Retinal pigment epithelial cell (primary cell): ENCODE results near the gene IFIT2.
A peak's percentile ranks its signal among the peaks of the same experiment; 100 is the strongest.
"Not testable (repeated sequence)": the region's sequence is repeated elsewhere in the genome, so short reads cannot be mapped to it uniquely, and the experiment has no call there.

Source experiments
- DNase-seq: peaks from one replicate; pipeline ENCODE4 v3.0.0-alpha.2; 2010; ENCODE audit warnings: low read depth
- H3K4me3 ChIP-seq: 2 replicates; pipeline ENCODE4 v1.5.1; 2011; ENCODE audit warnings: mild to moderate bottlenecking, low read length, control low read depth, moderate library complexity
- TF ChIP-seq, protein P1 (sequence below): conservative IDR thresholded peaks from 2 replicates; pipeline ENCODE4 v1.5.1; 2011; ENCODE audit warnings: low read depth, low read length, control low read depth, inconsistent platforms

IFIT2 gene

DNA sequence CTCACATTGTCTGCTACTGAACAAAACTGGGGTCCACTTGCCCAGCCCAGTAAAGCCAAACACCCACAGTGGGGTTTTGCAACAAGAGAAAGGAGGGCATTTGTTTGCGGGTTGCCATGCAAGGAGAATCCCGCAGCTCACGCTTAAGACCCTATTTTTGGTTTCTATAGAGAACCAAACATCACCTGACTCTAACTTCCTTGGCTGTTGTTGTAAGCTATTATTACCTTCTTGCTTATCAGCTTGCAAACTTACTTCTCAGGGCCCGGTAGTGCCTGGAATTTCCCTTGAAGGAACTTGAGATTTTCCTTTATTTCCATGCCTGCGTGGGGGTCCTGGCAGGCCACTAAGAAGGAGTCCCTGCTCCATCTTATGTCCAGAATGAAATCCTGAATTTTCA lies 46.6 kb downstream of the IFIT2 start:
- TF ChIP-seq, protein P1, sequence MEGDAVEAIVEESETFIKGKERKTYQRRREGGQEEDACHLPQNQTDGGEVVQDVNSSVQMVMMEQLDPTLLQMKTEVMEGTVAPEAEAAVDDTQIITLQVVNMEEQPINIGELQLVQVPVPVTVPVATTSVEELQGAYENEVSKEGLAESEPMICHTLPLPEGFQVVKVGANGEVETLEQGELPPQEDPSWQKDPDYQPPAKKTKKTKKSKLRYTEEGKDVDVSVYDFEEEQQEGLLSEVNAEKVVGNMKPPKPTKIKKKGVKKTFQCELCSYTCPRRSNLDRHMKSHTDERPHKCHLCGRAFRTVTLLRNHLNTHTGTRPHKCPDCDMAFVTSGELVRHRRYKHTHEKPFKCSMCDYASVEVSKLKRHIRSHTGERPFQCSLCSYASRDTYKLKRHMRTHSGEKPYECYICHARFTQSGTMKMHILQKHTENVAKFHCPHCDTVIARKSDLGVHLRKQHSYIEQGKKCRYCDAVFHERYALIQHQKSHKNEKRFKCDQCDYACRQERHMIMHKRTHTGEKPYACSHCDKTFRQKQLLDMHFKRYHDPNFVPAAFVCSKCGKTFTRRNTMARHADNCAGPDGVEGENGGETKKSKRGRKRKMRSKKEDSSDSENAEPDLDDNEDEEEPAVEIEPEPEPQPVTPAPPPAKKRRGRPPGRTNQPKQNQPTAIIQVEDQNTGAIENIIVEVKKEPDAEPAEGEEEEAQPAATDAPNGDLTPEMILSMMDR: no peak
- no peak overlapping the region for H3K4me3 ChIP-seq
- no peak for DNase-seq

DNA sequence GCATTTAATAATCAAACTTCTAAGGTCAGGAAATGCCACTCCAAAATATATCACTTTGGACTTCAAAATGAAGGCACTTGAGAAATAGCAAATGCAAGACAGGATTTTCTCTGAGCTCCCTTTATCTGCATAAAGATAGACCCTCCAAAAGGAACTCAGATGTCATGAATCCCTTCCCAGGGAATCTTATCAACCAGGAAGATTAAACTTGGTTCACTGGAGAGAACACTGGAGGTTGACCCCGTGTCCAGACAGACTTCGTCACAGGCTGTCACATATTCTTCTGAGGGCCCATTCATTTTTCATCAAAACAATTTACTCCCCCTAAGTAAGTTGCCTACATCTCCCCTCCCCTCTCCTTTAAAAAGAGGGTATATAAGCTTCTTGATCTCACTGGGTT lies 47.1 kb downstream of the IFIT2 start:
- DNase-seq: no peak
- TF ChIP-seq, protein P1: no peak
- H3K4me3 ChIP-seq: no peak overlapping the region

DNA sequence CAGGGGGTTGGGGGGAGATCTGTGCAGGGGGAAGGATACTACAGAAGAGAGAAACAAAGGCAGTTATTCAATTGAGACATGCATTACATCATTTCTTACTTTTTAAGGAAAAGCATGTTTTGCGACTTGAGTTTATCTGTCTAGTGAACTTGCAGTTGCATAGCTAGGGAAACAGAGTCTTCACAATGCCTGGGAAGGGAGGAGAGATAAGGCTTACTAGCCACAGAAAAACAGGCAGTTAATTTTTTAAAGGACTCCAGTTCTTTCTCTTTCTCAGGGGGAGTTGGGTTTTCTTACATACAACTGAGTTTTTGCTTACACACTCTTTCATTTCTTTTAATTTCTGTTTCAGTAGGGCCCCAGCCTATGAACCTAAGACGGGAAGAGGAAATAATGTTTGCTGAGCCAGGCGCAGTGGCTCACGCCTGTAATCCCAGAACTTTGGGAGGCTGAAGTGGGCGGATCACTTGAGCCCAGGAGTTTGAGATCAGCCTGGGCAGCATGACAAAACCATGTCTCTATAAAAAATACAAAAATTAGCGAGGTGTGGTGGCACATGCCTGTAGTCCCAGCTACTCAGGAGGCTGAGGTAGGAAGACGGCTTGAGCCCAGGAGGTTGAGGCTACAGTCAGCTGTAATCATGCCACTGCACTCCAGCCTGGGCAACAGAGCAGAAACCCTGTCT lies 48.9 kb downstream of the IFIT2 start:
- H3K4me3 ChIP-seq, DNase-seq: not testable (repeated sequence)

DNA sequence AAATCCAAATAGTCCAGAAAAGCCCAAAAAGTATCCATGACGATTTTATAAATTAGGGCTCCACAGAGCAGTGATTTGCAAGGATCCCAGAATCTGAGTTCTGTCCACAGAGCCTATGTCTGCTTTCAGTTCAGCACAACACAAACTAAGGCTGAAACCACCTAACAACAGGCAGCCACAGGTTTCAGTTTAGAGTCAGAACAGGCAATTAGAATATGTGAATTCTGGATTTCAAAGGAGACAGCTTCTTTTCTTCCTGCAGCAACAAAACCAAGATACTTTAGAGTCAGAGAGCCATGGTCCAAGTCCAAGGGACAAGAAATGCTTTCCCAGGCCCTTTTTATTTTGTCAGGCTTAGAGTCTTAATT lies 49.5 kb downstream of the IFIT2 start:
- TF ChIP-seq, protein P1: no peak
- no peak overlapping the region for H3K4me3 ChIP-seq
- DNase-seq: no peak

DNA sequence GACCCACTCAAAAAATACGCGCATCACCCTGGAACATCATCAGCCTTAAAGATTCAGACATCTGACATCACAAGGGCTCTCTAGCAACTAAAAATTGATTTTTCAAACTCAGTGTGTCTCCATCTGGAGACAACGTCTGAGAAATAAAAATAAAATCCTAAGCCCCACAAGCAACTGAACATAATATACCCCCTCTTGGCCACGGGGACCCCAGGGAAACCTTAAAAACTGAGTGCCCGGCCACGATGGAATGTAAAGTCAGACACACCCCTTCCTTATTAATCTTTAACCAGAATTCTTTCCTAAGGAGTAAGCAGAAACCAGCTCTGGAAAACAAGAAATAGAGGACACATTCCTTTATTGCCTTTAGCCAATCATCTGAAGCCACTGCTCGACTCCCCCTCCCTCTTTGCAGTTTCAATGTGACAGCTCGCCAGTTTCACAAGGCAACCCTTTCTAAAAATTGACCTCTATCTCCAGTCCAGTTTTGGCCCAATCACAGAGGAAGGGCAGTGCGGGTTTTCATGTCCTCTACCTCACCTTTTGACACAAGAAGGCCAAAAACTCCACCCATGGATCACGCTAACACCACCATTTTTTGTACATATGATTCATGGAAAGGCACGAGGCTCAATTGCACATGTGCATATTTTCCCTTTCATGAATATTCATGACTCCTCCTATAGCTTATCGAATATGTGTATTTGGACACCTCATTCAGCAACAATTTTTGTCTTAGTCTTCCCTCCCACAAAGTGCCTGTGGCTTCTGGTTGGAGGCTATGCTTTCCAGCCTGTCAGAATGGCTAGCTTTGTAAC lies 50.1 kb downstream of the IFIT2 start:
- peak; percentile 88 for DNase-seq
- H3K4me3 ChIP-seq: peak overlapping the region; percentile 47
- TF ChIP-seq, protein P1: no peak

DNA sequence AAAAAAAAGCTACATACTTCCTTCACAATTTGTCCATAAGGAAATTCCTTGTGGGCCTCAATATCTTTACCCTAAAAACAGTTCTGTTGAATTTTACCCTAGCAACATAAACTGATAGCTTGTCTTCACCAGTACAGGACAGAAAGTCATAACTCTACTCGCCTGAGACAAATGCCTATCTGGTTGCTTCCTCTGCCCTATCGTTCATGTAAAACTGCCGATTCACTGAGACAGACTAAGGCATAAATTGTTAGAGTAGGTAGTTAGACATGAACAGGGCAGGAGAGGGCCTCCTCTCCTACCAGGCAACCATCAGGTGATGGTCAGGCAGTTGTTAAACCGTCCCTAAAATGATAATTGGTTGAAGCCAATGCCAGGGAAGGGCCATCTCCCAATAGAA lies 51.0 kb downstream of the IFIT2 start:
- no peak for DNase-seq
- TF ChIP-seq, protein P1: no peak
- H3K4me3 ChIP-seq: no peak overlapping the region

DNA sequence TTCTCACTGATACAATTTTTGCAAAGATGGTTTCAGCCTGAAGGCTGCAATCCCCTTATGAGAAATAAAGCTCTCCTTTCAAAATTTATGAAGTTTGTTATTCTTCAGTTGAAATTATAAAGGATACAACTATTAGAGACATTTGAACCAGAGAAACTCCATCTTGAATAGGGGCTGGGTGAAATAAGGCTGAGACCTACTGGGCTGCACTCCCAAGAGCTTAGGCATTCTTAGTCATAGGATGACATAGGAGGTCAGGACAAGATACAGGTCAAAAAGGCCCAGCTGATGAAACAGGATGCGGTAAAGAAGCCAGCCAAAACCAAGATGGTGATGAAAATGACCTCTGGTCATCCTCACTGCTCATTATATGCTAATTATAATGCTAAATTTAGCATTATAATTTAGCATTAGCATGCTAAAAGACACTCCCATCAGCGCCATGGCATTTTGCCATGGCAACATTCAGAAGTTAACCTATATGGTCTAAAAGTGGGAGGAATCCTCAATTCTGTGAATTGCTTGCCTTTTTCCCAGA lies 53.6 kb downstream of the IFIT2 start:
- TF ChIP-seq, protein P1: no peak
- DNase-seq: no peak
- H3K4me3 ChIP-seq: no peak overlapping the region
